ENCODE measurements around the gene CDA.
"Not testable (repeated sequence)": the region's sequence is repeated elsewhere in the genome, so short reads cannot be mapped to it uniquely, and the experiment has no call there.

The CDA gene

GRCh38 chr1:20604678-20605077 lies 15.8 kb downstream of the CDA start:
- ChIA-PET POLR2A (no interaction called here), CTCF (interaction anchor here (0.9 kb wide), 1 partner anchor 29 kb away, joined by 3 read pairs; no protein-coding TSS in a partner anchor)
- no peaks in the 10 kb centered on the region for H3K36me3 ChIP-seq (ENCODE audit: control insufficient read depth in 2 of 2, insufficient read depth in 1 of 2, low read length in 2 of 2)
- H3K4me1 ChIP-seq (ENCODE audit: control insufficient read depth, insufficient read depth, low read length): no peaks in the 10 kb centered on the region
- no peaks in the 10 kb centered on the region for H3K9me3 ChIP-seq (ENCODE audit: control insufficient read depth, insufficient read depth, low read depth, low read length)
- H3K27ac ChIP-seq (ENCODE audit: extremely low read depth, low read depth, low read length): no peak overlapping the region
- no peak overlapping the region for H3K4me3 ChIP-seq (ENCODE audit: low read depth, low read length)
- TF ChIP-seq SCRT2 (tag by site-specific recombination; IDR thresholded peaks at IDR 0.05) (no peak), ZNF18 (tag by site-specific recombination; IDR thresholded peaks at IDR 0.05) (no peak), ZNF148 (tag by site-specific recombination; IDR thresholded peaks at IDR 0.05; ENCODE audit: borderline replicate concordance) (no peak), ZNF645 (tag by site-specific recombination; IDR thresholded peaks at IDR 0.05) (no peak), ZBTB17 (tag by site-specific recombination; IDR thresholded peaks at IDR 0.05) (no peak), ZBTB48 (tag by site-specific recombination; IDR thresholded peaks at IDR 0.05) (no peak), ZNF664 (tag by site-specific recombination; IDR thresholded peaks at IDR 0.05) (no peak), ZNF350 (tag by site-specific recombination; IDR thresholded peaks at IDR 0.05) (no peak), ZNF571 (tag by site-specific recombination; IDR thresholded peaks at IDR 0.05) (no peak), ZNF184 (tag by site-specific recombination; IDR thresholded peaks at IDR 0.05) (no peak), ZNF146 (tag by site-specific recombination; IDR thresholded peaks at IDR 0.05) (no peak), SCRT1 (tag by site-specific recombination; IDR thresholded peaks at IDR 0.05; ENCODE audit: borderline replicate concordance) (no peak), ZNF292 (tag by site-specific recombination; IDR thresholded peaks at IDR 0.05; ENCODE audit: borderline replicate concordance, low read depth) (no peak), REST (tag by site-specific recombination; IDR thresholded peaks at IDR 0.05) (no peak)

- POLR2A ChIA-PET; H3K9me3 ChIP-seq (ENCODE audit: control insufficient read depth, insufficient read depth, low read depth, low read length); H3K27ac ChIP-seq (ENCODE audit: extremely low read depth, low read depth, low read length); H3K4me3 ChIP-seq (ENCODE audit: low read depth, low read length); H3K36me3 ChIP-seq (ENCODE audit: control insufficient read depth in 2 of 2, insufficient read depth in 1 of 2, low read length in 2 of 2); H3K4me1 ChIP-seq (ENCODE audit: control insufficient read depth, insufficient read depth, low read length): not testable (repeated sequence)
- CTCF ChIA-PET: interaction anchor here (0.6 to 1.8 kb wide), 3 partner anchors 26 to 32 kb away, joined by 3 to 8 read pairs (median 6); partner anchors contain the start of gene PINK1
These were observed 18.1 kb downstream of the CDA start for GRCh38 chr1:20606801-20607570.

All from HEK293 (cell line).